Activated CD4-positive, CD25-positive, alpha-beta regulatory T cell treated with anti-CD3 and anti-CD28 coated beads, Interleukin-2, amount 50 U/mL, for 72 hours (primary cell): ENCODE measurements around the gene POLR3GL.
"Not testable (repeated sequence)": the region's sequence is repeated elsewhere in the genome, so short reads cannot be mapped to it uniquely, and the experiment has no call there.

Source experiments
- DNase-seq: peaks from one replicate; pipeline ENCODE4 v3.0.0; 2021

The POLR3GL gene, protein sequence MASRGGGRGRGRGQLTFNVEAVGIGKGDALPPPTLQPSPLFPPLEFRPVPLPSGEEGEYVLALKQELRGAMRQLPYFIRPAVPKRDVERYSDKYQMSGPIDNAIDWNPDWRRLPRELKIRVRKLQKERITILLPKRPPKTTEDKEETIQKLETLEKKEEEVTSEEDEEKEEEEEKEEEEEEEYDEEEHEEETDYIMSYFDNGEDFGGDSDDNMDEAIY

DNA sequence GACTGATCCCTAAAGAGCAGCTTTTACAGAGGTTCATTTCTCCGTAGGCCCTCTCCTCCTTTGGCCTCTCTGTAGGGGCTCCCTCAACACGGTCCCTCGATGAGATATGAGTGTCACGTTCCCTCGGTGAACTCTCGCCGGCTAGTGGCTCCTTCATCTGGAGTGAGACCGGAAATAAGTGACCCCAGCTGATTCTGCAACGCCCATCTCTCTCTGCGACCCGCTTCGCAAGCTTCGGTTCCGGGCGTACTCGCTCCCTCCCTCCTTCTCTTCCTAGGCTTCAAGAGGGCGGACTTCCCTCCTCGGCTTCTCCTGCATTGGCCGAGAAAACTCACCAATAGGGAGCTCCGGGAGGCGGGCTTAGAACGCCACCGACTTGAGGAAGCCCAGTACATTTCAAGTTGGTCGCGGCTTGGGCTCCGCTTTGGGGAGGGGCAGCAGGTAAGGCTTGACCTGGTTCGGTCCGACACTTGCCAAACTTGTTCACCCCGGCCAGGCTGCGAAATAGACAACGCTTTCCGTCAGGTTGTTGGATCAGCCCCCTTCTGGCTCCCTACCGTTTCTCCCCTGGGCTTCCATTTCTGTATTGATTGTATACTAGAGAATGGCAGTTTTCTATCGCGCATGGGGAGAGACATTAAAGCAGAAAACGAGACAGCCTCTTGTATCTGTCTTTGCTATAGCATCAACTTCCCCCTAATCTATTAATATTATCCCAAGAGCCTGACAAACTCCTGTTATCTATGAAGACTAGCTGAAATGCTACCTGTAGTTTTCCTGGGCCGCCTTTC lies at the start of gene POLR3GL, which contains the start of gene ANKRD34A:
POLR3GL (plus strand) TSS at position 363 of the 791 bp plus-strand sequence. CDS start 10,176 bp downstream, outside the sequence.
ANKRD34A (minus strand) TSS at position 248 of the 791 bp plus-strand sequence. CDS start 2,816 bp downstream, outside the sequence.
- peak; percentile 87 for DNase-seq

DNA sequence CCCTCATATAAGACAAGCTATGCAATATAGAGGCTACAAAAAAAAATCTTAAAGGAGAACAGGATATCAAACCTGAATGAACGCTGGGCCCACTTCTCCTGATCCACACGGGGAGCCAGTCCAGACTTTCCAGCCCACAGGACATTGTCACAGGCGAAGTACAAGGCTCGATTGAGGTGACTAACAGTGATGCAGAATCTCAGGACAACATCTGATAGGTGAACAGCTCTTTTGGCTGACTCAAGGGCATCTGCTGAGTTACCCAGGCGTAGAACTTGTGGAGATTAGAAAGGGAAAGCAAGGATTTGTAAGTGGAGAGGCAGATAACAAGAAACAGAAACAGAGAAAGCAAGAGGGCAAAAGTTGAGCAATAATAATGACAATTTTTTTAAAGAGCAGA lies 47.7 kb upstream of the POLR3GL start:
- no peak for DNase-seq

DNA sequence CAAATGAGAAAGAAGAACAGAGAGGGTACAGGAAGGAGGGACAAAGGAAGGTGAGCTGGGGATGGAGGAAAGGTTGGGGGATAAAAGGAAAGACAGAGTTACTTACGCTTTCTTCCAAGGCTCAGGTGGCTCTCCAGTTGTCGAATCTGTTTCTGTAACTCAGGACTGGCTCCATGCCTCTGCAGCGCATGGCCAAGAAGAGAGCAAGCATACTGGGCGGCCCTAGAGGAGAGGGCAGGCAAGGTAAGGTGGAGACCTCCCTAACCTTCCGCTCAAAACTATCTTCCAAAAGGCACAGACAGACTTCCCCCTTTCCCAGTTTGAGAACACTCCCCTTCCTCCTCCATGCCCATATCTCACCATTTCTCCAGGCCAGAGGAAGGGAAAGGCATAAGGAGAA lies 46.9 kb upstream of the POLR3GL start:
- DNase-seq, result no peak

DNA sequence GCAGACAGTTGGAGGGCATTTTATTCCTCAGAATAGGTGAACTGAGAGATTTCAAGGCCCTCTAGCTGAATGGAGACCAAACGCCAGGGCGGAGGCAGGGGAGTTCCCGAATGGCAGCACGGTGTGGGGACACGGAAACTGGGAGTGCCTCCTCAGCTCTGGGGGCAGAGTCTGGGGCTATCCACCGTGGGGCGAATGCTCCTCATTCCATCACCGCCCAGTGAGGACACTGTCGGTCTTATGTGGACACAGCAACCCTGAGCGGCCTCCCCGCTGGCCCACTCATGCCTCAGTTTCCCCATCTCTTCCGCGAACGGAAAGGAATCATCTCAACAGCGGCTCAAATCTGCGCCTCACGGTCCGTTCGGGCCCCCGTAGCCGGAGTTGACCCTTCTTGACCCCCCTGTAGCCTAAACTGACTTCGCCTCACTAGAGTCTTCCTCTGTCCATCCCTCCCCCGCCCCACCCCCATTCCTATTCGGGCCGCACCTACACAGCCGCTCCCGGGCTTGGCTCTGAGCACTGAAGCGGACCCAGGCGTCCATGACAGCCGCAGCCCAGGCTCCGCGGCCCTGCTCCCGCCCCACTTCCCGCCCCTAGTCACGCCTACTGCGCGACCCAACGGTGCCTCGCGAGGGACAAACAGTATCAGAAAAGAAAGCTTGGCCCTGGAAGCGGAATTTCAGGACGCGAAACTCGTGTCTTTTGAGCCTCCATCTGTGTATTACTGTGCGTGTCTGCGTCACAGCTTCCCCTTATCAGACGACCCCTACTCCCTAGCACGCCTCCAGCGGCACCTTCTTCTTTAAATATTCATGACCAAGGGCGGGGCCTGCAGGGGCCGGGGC lies 46.1 kb upstream of the POLR3GL start, which contains the start of gene PEX11B:
PEX11B (minus strand) TSS at position 574 of the 848 bp plus-strand sequence; CDS start at position 545, 29 bp downstream.
- peak; percentile 90 for DNase-seq

DNA sequence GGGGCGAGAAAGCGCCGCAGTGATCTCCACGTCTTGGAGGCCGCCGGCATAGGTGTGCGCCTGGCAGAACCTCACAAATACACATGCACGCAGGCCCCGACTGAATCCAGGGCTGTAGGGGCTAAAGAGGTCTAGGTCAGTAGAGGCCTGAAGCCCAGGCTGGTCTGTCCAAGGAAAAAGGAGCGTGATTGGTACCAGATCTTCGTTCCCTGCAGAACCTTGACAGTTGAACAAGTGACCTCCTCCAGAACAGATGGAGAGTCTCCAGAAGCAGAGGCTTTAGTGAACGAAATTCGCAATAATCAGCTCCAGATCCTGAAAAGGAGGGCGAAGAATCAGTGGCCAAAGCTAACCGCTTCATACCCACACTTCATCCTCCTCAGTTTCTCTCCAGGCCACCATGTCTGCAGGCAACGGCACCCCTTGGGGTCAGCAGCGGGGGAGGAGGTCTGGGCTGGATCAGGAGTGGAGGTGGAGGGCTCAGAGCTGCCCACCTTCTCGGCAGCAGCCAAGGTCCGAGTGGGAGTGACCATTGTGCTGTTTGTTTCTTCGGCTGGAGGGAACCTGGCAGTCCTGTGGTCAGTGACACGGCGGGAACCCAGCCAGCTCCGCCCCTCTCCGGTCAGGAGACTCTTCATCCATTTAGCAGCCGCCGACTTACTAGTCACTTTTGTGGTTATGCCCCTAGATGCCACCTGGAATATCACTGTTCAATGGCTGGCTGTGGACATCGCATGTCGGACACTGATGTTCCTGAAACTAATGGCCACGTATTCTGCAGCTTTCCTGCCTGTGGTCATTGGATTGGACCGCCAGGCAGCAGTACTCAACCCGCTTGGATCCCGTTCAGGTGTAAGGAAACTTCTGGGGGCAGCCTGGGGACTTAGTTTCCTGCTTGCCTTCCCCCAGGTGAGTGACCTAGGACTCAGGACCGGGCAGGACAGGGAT lies 45.2 kb upstream of the POLR3GL start:
- no peak for DNase-seq

DNA sequence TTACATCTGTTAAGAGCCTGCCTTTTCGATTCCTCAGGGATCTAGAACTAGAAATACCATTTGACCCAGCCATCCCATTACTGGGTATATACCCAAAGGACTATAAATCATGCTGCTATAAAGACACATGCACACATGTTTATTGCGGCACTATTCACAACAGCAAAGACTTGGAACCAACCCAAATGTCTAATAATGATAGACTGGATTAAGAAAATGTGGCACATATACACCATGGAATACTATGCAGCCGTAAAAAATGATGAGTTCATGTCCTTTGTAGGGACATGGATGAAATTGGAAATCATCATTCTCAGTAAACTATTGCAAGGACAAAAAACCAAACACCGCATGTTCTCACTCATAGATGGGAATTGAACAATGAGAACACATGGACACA lies 44.2 kb upstream of the POLR3GL start:
- not testable (repeated sequence) for DNase-seq

DNA sequence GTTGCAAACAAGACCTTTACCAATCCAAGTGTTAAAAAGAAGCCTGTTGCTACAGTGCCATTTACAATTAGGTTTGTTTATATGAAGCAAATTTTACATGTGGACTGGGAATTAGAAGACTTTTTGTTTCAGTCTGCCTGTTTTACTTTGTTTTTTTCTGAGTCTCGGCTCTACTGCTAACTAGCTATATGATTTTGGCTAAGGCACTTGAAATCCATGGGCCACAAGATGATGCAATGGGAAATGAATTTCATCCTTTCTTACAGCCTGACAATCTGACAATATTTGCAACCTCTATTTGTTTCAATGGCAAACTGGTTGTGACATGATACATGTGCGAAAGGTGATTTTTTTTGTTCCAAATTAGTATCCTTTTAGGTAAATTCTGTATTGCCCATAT lies 42.2 kb upstream of the POLR3GL start:
- DNase-seq, result no peak

DNA sequence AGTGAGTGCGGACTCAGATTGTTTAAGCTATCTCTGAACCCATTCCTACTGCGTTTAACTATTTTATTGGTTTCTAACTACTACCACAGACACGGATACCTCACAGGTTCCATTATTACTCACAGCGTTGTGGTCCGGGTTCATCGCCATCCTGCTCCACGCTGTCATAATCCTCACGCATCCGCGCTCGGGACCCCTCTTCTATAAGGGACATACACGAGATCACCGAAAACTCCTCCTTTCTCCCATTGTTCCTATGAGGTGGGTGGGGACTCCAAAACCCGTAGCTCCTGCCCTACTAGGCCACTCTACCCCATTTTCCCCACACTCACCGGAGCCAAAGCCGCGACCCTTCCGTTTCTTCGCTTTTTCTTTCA lies 37.8 kb upstream of the POLR3GL start:
- DNase-seq, result peak; percentile 49

DNA sequence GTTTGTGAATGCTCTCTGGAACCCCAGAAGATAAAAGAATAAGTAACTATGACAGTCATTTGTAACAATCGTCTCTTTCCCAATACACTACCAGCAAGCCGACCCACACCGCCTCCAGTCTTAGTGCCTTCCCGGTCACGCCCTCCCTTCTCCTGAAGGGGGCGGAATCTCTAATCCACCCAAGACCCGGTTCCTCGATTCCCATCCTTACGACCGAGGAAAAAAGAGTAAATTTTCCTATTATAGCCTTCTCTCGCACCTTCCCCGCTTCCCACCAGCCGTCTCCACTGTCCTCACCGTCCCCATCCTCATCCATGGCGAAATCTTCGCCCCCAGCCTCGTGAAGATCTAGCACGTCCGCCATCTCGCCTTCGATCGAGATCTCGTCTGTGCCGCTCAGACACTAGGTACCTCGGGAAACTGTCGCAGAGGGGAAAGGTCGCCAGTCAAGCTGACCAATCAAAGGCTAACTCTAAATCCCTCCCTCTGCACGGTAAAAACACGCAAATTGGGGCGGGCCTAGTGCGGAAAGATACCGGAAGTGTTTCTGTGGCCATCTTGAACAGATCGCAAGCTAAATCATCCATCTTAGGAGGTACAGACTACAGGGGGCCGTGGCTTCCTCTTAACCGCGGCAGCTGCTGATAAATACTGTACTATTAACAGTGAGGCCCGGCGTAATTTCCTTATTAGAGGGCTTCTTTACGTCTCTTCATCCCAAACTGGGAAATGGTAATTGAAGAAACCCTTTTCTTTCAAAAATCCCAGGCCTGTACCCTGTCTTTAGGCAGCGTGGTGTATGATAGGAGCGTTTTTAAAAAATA lies 37.2 kb upstream of the POLR3GL start, which contains the start of gene RBM8A:
RBM8A (minus strand) TSS at position 422 of the 824 bp plus-strand sequence; CDS start at position 364, 58 bp downstream.
- DNase-seq, result peak; percentile 85

DNA sequence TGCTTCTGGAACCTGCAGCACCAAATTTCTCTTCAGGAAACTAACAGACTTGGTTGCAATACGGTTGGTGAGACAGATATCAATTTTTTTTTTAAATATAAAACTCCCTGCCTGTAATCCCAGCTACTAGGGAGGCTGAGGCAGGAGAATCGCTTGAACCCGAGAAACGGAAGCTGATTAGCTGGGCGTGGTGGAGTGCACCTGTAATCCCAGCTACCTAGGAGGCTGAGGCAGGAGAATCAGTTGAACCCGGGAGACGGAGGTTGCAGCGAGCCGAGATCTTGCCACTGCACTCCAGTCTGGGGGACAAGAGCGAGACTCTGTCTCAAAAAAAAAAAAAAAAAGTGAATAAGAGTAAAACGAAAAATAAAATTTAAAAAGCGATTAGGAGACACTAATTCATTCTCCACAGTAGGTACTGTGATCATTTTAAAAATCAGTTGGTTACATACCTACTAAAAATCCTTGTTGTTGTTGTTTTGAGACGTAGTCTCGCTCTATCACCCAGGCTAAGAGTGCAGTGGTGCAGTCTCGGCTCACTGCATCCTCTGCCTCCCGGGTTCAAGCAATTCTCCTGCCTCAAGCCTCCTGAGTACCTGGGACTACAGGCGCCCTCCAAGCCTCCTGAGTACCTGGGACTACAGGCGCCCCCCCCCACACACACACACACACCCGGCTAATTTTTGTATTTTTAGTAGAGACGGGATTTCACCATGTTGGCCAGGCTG lies 36.4 kb upstream of the POLR3GL start:
- no peak for DNase-seq

DNA sequence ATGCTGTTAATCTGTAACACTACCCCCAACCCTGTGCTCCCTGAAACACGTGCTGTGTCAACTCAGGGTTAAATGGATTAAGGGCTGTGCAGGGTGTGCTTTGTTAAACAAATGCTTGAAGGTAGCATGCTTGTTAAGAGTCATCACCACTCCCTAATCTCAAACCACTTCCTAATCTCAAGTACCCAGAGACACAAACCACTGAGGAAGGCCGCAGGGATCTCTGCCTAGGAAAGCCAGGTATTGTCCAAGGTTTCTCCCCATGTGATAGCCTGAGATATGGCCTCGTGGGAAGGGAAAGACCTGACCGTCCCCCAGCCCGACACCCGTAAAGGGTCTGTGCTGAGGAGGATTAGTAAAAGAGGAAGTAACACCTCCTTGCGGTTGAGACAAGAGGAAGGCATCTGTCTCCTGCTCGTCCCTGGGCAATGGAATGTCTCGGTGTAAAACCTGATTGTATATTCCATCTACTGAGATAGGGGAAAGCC lies 31.9 kb upstream of the POLR3GL start:
- DNase-seq, result not testable (repeated sequence)

DNA sequence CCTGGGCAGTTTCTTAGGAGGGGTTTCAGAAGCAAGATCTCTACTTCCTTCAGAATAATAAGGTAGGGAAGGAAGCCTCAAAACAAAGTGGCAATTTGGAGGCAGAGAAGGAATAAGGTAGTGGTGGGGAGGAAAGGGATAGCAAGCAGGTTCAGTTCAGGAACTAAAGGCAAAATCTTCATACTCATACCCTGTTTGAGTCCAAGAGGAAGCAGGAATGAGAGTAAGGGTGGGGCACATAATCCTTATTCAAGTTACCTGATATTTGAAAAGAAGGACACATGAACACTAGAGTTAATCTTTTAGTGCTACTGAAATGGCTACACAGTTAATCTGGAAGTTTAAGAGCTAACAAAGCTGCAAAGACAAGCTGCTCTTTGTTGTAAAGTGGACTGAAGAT lies 28.8 kb upstream of the POLR3GL start:
- DNase-seq, result no peak

DNA sequence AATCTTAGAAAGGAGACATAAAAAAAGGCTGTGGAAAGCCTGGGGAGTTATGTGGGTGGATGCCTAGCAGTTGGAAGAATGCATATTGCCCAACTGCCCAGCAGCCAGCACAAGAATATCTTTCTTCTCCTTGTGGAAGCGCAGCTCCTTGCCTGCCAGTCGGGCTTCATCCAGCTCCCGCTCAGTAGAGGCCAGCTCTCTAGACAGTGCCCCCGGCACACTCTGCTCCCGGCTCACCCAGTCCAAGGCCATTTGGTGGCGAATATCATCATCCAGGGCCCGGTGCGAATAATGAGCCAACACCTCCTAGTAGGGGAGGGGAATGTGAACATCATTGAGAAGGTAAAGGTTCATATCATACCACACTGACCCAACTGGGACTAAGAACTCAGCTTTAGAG lies 28.2 kb upstream of the POLR3GL start:
- no peak for DNase-seq

DNA sequence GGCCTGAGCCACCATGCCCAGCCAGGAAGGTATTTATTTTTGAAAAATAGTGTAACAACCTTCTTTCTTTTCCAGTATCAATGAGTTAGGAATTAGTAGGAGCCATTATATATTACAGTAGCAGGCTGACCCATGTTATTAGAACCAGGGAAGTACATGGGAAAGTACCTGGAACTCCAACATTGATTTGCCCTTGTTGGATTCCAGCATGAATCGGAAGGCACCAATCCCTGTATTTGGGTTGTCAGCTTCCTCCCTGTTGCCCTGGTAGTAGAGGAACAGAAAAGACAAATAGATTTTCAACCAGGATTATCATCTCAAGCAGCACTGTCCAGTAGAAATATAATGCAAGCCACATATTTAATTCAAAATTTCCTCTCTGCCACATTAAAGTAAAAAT lies 27.1 kb upstream of the POLR3GL start:
- no peak for DNase-seq

DNA sequence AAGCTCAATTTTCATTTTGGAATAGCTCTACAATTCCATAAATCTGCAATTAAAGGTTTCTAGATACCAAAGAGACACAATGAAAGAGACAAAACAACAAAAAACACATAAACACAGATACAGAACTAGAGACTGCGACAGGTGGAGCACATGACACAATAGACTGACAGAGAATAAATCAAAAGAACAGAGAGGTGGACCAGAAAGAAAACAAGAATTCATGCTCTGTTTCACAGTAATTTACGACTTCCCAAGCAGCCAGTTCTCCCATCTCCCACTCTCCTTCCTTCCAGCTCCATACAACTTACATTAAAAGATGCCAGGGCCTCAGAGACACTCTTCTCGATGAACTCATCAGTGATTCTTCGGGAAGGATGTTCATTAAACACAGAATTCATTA lies 22.1 kb upstream of the POLR3GL start:
- DNase-seq, result no peak

DNA sequence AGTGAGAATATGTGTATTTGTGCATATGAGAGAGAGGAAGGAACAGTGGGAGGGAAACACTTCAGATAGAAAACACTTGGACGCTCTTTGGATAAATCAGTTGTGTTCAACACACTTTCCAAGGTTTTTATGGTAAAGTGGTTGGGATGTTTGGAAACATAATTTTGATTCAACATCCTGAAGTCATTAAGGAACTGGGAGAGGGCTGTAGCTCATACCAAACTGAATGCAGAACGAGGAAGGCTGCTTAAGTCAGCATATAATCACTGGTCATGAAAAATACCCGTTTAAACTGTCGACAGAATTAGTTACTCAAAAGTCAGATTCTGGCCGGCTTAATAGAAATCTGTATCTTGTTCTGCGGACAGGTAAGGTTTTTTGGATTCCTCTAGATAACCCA lies 21.6 kb upstream of the POLR3GL start:
- no peak for DNase-seq

DNA sequence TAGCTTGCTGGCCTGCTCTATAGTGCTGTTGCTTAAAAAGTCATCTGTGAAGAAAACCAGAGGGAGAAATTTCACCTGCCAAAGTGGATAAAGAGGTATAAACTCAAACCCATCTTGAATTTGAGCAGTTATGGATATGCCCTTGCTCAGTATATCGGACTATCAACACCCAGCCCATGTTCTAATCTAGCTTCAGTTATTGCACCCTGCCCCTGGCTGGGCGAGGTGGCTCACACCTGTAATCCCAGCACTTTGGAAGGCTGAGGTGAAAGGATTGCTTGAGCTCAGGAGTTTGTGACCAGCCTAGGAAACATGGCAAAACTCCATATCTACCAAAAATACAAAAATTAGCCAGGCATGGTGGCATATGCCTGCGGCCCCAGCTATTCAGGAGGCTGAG lies 20.0 kb upstream of the POLR3GL start:
- DNase-seq, result no peak

DNA sequence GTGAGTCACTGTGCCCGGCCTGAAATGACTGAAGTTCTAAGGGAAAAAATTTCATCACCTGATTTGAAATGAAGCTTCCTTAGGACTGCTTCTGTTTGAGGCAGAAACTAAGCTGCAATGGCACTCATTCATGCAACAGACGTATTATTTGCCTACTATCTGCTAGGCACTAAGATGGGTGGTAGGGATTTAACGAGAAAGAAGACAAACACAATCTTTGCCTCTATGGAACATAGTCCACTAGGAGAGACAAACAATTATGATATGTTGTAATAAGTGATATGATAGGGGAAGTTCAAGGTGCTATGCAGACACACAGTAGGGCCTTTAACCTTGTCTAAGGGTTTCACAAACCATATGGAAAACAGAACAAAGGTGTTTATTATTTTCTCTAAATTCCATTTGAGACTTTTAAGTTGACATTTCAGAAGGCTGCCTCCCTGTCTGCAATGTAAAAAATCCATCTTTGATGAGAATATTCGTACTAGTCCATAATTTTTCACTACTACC lies 18.0 kb upstream of the POLR3GL start:
- no peak for DNase-seq

DNA sequence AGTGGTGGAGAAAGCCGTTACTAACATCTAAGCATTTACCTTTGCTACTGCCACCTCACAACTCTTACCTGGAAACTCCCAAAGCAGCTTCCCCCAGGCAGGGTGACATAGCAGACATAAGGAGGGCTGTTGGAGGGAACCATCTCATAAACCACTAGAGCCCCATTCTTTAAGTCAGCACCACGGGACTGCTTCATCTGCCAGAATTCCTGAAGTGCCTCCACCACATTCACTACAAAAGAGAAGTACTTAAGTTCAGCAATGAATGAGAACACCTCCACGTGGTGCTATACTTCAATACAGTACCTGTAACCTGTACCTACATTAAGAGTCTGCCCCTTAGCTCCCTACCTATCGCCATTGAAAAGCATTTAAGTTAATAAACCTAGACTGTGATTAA lies 16.9 kb upstream of the POLR3GL start:
- DNase-seq, result no peak

DNA sequence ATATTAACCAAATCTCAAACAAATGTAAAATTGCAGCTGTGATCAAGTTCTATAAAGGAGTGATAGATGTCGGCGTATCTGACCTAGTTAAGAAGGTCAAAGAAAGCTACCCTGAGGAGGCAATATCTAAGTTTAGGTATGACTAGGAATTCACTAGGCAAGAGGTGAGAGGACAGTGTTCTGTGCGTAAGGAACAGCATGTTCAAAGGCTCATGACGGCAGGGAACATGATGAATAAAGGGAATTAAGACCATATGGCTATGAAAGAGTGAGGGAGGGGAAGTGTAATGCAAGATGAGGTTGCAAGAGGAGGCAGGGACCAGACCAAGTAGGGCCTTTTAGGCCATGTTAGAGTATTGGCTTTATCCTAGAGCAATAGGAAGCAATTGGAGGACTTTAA lies 15.3 kb upstream of the POLR3GL start:
- DNase-seq, result no peak
